ENCODE results near the gene DNAH9.

- no peak for TF ChIP-seq POLR2A (IDR thresholded peaks at IDR 0.05; ENCODE audit: low read depth, low read length)
- TF ChIP-seq POLR2AphosphoS5 (IDR thresholded peaks at IDR 0.05; ENCODE audit: low read depth, low read length): no peak
- no peak for TF ChIP-seq TAF1 (IDR thresholded peaks at IDR 0.05; ENCODE audit: low read depth, low read length)
These were observed 37.0 kb upstream of the DNAH9 start for GRCh38 chr17:11561281-11561680.

Measured in GM12891 (cell line).